OCI-M2 (cell line): ENCODE data around the gene SUFU.
"Not testable (repeated sequence)": the region's sequence is repeated elsewhere in the genome, so short reads cannot be mapped to it uniquely, and the experiment has no call there.

ENCODE experiments used
- DNase-seq: peaks from one replicate; lab custom pipeline; 2025; ENCODE audit not compliant: unreplicated experiment; lab: John Stamatoyannopoulos, UW

SUFU gene

GRCh38 chr10:102503264-102504178 is at the start of gene SUFU:
Gene SUFU (plus strand): TSS chr10:102503972. CDS start chr10:102504153, 181 bp downstream.
- peak; percentile 90 for DNase-seq

GRCh38 chr10:102454662-102455487 is 48.9 kb upstream of the SUFU start:
- not testable (repeated sequence) for DNase-seq

GRCh38 chr10:102455893-102456471 is 47.8 kb upstream of the SUFU start:
- no peak for DNase-seq

- DNase-seq: no peak
Observed at GRCh38 chr10:102457591-102458150, 46.1 kb upstream of the SUFU start.

- no peak for DNase-seq
Observed at GRCh38 chr10:102458656-102459055, 45.1 kb upstream of the SUFU start.

- no peak for DNase-seq
Observed at GRCh38 chr10:102460836-102461186, 43.0 kb upstream of the SUFU start.

- peak; percentile 67 for DNase-seq
Observed at GRCh38 chr10:102461187-102462054, 42.4 kb upstream of the SUFU start.

GRCh38 chr10:102462512-102463054 is 41.2 kb upstream of the SUFU start:
- no peak for DNase-seq

GRCh38 chr10:102463983-102464382 is 39.8 kb upstream of the SUFU start:
- no peak for DNase-seq

GRCh38 chr10:102465466-102465865 is 38.3 kb upstream of the SUFU start:
- no peak for DNase-seq

GRCh38 chr10:102467318-102467717 is 36.5 kb upstream of the SUFU start:
- DNase-seq: no peak

- no peak for DNase-seq
Observed at GRCh38 chr10:102467971-102468438, 35.8 kb upstream of the SUFU start.

GRCh38 chr10:102468683-102469082 is 35.1 kb upstream of the SUFU start:
- DNase-seq: no peak

- no peak for DNase-seq
Observed at GRCh38 chr10:102470579-102471546, 32.9 kb upstream of the SUFU start.

GRCh38 chr10:102473445-102474331 is 30.1 kb upstream of the SUFU start:
- no peak for DNase-seq

- DNase-seq: no peak
Observed at GRCh38 chr10:102475451-102476040, 28.2 kb upstream of the SUFU start.

GRCh38 chr10:102476466-102477141 is 27.2 kb upstream of the SUFU start:
- no peak for DNase-seq
